ENCODE results near the gene GRK1.

The GRK1 gene

DNA sequence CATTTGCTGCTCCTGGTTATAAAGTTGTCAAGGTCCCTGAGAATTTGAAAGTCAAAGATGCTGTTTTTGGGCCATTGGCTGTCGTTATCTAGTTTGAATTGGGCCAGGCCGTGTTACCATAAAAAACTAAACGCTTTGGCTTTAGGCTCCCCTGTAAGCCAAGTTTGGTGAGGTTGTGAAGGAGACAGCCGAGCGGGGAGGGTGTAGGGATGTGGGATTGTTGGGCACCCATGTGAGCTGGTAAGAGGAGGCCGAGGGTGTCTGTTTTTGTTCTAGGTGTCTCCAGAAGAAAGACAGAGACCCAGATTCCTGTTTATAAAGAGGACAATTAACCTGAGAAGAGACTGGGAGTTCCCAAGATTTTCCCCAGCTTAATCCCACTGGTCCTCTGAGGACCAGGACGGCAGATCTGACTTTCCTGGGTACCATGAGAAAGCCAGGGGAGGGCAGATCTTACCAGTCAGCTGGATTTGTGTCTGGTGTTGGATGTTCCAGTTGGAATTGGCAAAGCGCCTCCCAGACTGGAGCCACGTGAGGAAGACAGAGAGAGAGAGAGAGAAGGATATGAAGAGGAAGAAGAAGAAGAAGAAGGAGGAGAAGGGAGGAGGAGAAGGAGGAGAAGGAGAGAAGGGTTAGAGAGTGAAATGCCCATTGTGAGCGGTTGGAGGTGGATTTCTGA is 117.1 kb downstream of the GRK1 start:
- H3K9me3 Mint-ChIP-seq: peaks cover 21% of the 10 kb centered on the region
- H3K4me3 Mint-ChIP-seq: no peak overlapping the region
- DNase-seq: no peak
- no peak overlapping the region for H3K27ac Mint-ChIP-seq
- H3K4me1 Mint-ChIP-seq: peaks cover 7% of the 10 kb centered on the region
- no peak for TF ChIP-seq CTCF (IDR thresholded peaks at IDR 0.05)
- H3K36me3 Mint-ChIP-seq (ENCODE audit: low read depth): no peaks in the 10 kb centered on the region
- peaks cover 42% of the 10 kb centered on the region for H3K27me3 Mint-ChIP-seq (ENCODE audit: low read depth, poor library complexity)

DNA sequence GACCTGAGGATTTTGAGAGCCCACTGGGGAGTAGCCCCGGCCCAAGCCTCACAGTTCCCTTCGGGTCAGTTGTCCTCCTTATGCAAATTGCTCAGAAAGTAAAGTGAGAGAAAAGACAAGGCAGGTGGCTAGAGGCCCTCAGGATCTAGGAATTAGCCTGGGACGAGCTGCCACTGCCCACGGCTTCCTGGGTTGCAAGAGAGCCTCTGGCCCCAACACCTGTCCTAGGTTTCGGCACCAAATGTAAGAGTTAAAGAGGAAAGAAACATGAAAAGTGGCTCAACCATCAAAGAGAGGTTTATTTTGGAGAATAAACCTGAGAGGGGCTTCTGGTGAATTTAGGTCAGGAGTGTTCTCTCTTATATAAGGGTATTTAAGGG is 117.6 kb downstream of the GRK1 start:
- H3K36me3 Mint-ChIP-seq (ENCODE audit: low read depth): no peaks in the 10 kb centered on the region
- no peak for DNase-seq
- no peak for TF ChIP-seq CTCF (IDR thresholded peaks at IDR 0.05)
- no peak overlapping the region for H3K4me3 Mint-ChIP-seq
- no peak overlapping the region for H3K27ac Mint-ChIP-seq
- peaks cover 7% of the 10 kb centered on the region for H3K4me1 Mint-ChIP-seq
- peaks cover 40% of the 10 kb centered on the region for H3K27me3 Mint-ChIP-seq (ENCODE audit: low read depth, poor library complexity)
- H3K9me3 Mint-ChIP-seq: peaks cover 21% of the 10 kb centered on the region

GRCh38 chr13:113785051-113786010 is 118.3 kb downstream of the GRK1 start:
- peaks cover 21% of the 10 kb centered on the region for H3K9me3 Mint-ChIP-seq
- H3K27ac Mint-ChIP-seq: no peak overlapping the region
- peaks cover 37% of the 10 kb centered on the region for H3K27me3 Mint-ChIP-seq (ENCODE audit: low read depth, poor library complexity)
- H3K4me1 Mint-ChIP-seq: peaks cover 7% of the 10 kb centered on the region
- no peaks in the 10 kb centered on the region for H3K36me3 Mint-ChIP-seq (ENCODE audit: low read depth)
- no peak overlapping the region for H3K4me3 Mint-ChIP-seq
- TF ChIP-seq CTCF (IDR thresholded peaks at IDR 0.05): no peak
- DNase-seq: no peak

DNA sequence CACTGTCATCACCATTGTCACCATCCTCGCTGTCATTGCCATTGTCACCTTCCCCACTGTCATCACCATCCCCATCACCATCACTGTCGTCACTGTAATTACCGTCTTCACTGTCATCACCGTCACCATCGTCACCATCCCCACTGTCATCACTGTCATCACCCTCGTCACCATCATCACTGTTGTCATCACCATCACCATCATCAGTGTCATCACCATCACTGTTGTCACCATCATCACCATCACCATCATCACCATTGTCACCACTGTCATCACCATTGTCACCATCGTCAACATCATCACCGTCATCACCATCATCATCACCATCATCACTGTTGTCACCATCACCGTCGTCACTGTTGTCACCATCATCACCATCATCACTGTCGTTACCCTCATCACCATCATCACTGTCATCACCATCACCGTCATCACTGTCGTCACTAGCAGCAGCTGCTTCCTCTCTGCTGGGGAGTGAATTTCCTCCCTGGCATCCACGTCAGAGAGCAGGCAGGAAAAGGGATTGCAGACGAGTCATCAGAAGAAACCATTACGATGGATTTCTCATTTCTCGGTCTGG is 119.3 kb downstream of the GRK1 start:
- Mint-ChIP-seq H3K9me3 (peaks cover 21% of the 10 kb centered on the region), H3K27me3 (ENCODE audit: low read depth, poor library complexity) (peaks cover 34% of the 10 kb centered on the region), H3K4me1 (peaks cover 7% of the 10 kb centered on the region), H3K27ac (no peak overlapping the region), H3K36me3 (ENCODE audit: low read depth) (no peaks in the 10 kb centered on the region), H3K4me3 (no peak overlapping the region)
- no peak for DNase-seq
- TF ChIP-seq CTCF (IDR thresholded peaks at IDR 0.05): no peak
